Fibroblast of mammary gland (primary cell): ENCODE results near the gene MAP3K14.
A peak's percentile ranks its signal among the peaks of the same experiment; 100 is the strongest.
"Not testable (repeated sequence)": the region's sequence is repeated elsewhere in the genome, so short reads cannot be mapped to it uniquely, and the experiment has no call there.

Source experiments
- DNase-seq: peaks from one replicate; pipeline ENCODE4 v3.0.0-alpha.2; 2010; ENCODE audit warnings: low read depth
- H3K4me3 ChIP-seq: 2 replicates; pipeline ENCODE4 v1.5.1; 2011; ENCODE audit warnings: low read depth, mild to moderate bottlenecking, low read length, moderate library complexity; ENCODE audit not compliant: control insufficient read depth
- TF ChIP-seq, protein P1 (sequence below): conservative IDR thresholded peaks from 2 replicates; pipeline ENCODE4 v1.5.1; 2011; ENCODE audit warnings: low read depth, low read length, inconsistent platforms; ENCODE audit not compliant: control insufficient read depth, insufficient read depth

MAP3K14 gene

DNA sequence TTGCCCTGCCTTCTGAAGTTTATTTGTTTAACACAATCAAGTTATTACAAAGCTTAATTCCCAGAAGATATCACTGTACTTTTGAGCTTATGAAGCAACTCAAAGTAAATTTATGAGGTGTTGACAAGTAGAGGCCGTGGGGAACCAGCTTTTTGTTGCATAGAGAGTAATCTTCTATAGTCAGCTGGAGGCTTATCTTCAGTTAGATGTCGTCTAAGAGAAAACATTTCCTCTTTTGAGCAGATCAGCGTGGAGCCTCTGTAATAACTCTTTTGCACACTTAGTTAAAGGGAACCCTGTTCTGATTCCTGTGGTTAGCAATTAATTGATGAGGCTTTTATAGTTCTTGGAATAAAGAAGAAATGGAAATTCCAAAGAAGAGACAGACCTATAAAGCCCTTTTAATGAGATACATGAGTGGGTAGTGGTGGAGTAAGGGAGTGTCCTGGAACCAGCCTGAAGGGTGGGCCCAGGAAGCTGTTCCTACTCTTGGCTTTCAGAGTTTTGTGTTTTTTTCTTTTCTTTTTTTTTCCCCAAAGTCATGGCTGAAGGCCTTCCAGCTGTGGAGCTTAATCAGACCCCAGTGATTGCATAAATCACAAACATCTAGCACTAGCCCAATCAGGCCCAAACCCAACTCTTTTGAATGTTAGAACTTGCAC is 28.9 kb upstream of the MAP3K14 start:
- H3K4me3 ChIP-seq: no peak overlapping the region
- peak; percentile 94 for DNase-seq
- TF ChIP-seq, protein P1, sequence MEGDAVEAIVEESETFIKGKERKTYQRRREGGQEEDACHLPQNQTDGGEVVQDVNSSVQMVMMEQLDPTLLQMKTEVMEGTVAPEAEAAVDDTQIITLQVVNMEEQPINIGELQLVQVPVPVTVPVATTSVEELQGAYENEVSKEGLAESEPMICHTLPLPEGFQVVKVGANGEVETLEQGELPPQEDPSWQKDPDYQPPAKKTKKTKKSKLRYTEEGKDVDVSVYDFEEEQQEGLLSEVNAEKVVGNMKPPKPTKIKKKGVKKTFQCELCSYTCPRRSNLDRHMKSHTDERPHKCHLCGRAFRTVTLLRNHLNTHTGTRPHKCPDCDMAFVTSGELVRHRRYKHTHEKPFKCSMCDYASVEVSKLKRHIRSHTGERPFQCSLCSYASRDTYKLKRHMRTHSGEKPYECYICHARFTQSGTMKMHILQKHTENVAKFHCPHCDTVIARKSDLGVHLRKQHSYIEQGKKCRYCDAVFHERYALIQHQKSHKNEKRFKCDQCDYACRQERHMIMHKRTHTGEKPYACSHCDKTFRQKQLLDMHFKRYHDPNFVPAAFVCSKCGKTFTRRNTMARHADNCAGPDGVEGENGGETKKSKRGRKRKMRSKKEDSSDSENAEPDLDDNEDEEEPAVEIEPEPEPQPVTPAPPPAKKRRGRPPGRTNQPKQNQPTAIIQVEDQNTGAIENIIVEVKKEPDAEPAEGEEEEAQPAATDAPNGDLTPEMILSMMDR: no peak

DNA sequence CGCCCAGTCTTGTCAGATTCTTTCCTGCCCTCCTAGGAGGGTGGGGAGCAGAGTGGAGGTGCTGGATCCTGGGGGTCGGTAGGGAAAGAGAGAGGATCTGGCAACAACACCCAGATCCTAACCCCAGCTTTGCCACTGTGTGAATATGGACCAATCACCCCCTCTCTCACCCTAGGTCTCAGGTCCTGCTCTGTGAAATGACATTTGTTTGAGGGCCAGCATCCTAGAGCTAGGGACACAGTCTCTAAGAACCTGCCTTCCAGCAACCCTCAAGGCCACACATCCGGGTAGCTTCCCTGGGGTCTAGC is 28.4 kb upstream of the MAP3K14 start:
- TF ChIP-seq, protein P1: no peak
- no peak for DNase-seq
- H3K4me3 ChIP-seq: no peak overlapping the region

DNA sequence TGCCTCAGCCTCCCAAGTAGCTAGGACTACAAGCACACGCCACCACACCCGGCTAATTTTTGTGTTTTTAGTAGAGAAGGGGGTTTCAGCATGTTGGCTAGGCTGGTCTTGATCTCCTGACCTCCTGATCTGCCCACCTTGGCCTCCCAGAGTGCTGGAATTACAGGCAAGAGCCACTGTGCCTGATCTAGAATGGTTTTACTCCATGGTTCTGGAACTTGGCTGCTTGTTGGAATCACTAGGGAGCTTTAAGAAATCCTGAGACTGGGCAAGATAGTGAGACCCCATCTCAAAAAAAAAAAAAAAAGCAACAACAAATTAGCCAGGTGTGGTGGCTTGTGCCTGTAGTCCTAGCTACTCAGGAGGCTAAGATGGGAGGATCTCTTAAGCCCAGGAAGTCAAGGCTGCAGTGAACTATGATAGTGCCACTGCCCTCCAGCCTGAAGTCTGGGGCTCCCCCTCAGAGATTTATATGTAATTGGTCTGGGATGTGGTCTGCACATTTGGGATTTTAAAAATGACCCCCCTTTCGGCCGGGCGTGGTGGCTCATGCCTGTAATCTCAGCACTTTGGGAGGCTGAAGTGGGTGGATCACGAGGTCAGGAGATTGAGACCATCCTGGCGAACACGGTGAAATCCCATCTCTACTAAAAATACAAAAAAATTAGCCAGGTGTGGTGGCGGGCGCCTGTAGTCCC is 27.3 kb upstream of the MAP3K14 start:
- DNase-seq, H3K4me3 ChIP-seq: not testable (repeated sequence)

DNA sequence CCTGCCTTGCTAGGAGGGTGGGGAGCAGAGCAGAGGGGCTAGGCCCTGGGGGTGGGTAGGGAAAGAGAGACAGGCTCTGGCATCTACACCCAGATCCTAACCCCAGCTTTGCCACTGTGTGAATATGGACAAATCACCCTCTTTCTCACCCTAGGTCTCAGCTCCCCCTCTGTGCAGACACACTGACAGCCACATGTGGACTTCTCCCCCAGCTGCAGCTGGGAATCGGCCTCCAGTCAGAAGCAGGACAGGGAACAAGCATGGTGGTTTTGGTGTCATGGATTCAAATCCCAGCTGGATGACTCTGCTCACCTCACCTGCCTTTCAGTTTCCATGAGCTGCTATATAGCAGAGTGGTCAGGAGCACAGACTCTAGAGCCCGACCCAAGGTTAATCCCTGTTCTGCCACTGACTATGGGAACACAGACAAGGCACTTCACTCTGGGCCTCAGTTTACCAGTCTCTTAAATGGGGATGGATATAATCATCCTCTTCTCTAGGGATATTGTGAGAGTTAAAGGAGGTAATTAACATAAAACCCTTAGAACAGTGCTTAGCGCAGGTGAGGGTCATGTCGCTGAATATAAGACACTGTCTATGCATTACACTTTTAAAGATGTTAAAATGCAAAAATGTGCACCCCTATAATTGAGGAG is 26.2 kb upstream of the MAP3K14 start:
- no peak overlapping the region for H3K4me3 ChIP-seq
- no peak for DNase-seq
- TF ChIP-seq, protein P1: no peak

DNA sequence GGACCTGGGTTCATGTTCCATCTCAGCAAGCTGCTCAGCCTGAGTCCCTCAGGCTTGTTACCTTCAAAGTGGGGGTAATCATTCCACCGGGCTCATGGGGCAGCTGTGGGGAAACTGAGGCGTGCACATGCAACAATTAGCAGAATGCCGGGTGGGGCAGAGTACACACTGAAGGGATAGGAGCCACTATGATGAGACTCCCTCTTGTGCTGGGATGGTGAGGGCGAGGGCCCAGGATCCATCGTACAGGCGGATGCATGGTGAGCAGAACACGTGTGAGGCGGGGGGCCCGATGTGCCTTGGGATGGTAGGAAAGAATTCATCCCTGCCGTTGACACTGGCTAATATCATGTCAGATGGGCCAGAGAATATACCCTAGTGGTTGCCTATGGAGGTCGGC is 25.5 kb upstream of the MAP3K14 start:
- no peak overlapping the region for H3K4me3 ChIP-seq

DNA sequence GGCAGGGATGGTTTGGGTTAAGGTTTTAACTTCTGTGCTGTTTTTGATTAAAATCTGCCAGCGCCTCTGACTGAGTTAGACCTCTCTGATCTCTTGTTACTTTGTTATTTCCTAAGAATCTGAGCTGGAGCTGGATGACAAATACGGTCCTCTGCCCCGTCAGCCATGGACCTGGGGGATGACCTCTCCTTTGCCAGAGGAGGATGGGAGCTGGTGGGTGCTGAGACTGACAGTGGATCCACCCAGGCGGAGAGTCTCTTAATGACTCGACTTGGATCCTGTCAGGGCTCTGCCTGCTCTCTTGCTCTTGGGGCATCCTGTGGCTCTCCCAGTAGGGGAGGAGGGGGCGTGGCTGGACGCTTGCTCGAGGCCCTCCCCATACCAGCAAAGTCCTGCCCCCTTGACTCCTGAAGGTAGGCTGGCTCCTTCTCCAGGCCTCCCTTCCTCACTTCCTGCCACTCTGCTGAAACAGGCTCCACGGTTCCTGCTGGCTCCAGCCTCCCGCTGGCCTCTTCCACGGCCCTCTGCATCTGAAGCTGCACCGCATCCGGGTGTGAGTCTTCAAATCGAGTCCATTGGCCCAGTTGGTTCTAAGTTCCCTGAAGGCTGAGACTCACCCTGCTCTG is 24.8 kb upstream of the MAP3K14 start:
- TF ChIP-seq, protein P1: no peak
- DNase-seq: peak; percentile 99
- no peak overlapping the region for H3K4me3 ChIP-seq

More for the DNA sequence above, 25.5 kb upstream of the MAP3K14 start:
- TF ChIP-seq, protein P1: no peak
- no peak for DNase-seq
